ENCODE measurements around the gene UGT1A6.

- TF ChIP-seq CTCF (IDR thresholded peaks at IDR 0.05; ENCODE audit: insufficient read depth, low read length) = no peak
- no peak for TF ChIP-seq POLR2AphosphoS5 (IDR thresholded peaks at IDR 0.05; ENCODE audit: low read depth)
- TF ChIP-seq REST (IDR thresholded peaks at IDR 0.05; ENCODE audit: insufficient replicate concordance, low read depth) = no peak
- no peak for TF ChIP-seq GABPA (IDR thresholded peaks at IDR 0.05; ENCODE audit: low read depth)
- TF ChIP-seq SPI1 (IDR thresholded peaks at IDR 0.05; ENCODE audit: borderline replicate concordance, low read depth) = no peak
Observed at GRCh38 chr2:233810385-233810784, 117.7 kb downstream of the UGT1A6 start.
